Glomerular endothelial cell (primary cell): ENCODE data around the gene SLC35A3. TPM values are rescaled to one million over a fixed set of nuclear protein-coding genes. Genes with fewer than 3 reads are reported as not detected.
"Not testable (repeated sequence)": the region's sequence is repeated elsewhere in the genome, so short reads cannot be mapped to it uniquely, and the experiment has no call there.

Experiments used
- DNase-seq: peaks from one replicate; pipeline ENCODE4 v3.0.0-alpha.2; 2011; ENCODE audit warnings: low read depth, low spot score; ENCODE audit errors: extremely low read depth
- total RNA-seq: library from RNA; depleted of rRNA; stranded (reverse); fragments of >200 nt; gene quantifications from 2 replicates; pipeline ENCODE4 v1.2.3, GENCODE V29; 2015

The SLC35A3 gene
- total RNA-seq: 10.4 and 12.8 TPM in 2 replicates

GRCh38 chr1:99969729-99970621, at the start of gene SLC35A3:
TSS of gene SLC35A3 (plus strand) at chr1:99969996. CDS start at chr1:99993555, 23,559 bp downstream.
- no peak for DNase-seq

GRCh38 chr1:99934801-99935200, 35.0 kb upstream of the SLC35A3 start:
- no peak for DNase-seq

- DNase-seq: no peak
These were observed 34.3 kb upstream of the SLC35A3 start for GRCh38 chr1:99935534-99935933.

- DNase-seq: no peak
These were observed 33.7 kb upstream of the SLC35A3 start for GRCh38 chr1:99936071-99936470.

- no peak for DNase-seq
These were observed 27.1 kb upstream of the SLC35A3 start for GRCh38 chr1:99942723-99943122.

- no peak for DNase-seq
These were observed 26.5 kb upstream of the SLC35A3 start for GRCh38 chr1:99943223-99943794.

- DNase-seq: no peak
These were observed 25.6 kb upstream of the SLC35A3 start for GRCh38 chr1:99944192-99944591.

- no peak for DNase-seq
These were observed 24.6 kb upstream of the SLC35A3 start for GRCh38 chr1:99945174-99945573.

GRCh38 chr1:99950486-99950885, 19.3 kb upstream of the SLC35A3 start:
- peak; percentile 37 for DNase-seq

- no peak for DNase-seq
These were observed 17.3 kb upstream of the SLC35A3 start for GRCh38 chr1:99952522-99952921.

- DNase-seq: no peak
These were observed 14.4 kb upstream of the SLC35A3 start for GRCh38 chr1:99955375-99955774.

- DNase-seq: peak; percentile 66
These were observed 13.0 kb upstream of the SLC35A3 start for GRCh38 chr1:99956755-99957154.

- no peak for DNase-seq
These were observed 12.0 kb upstream of the SLC35A3 start for GRCh38 chr1:99957818-99958217.

GRCh38 chr1:99959189-99959705, 10.5 kb upstream of the SLC35A3 start:
- DNase-seq: not testable (repeated sequence)

- not testable (repeated sequence) for DNase-seq
These were observed 9.5 kb upstream of the SLC35A3 start for GRCh38 chr1:99960260-99960659.

GRCh38 chr1:99963041-99963795, 6.6 kb upstream of the SLC35A3 start:
- DNase-seq: no peak

- no peak for DNase-seq
These were observed 5.0 kb upstream of the SLC35A3 start for GRCh38 chr1:99964806-99965205.

- DNase-seq: no peak
These were observed 4.0 kb upstream of the SLC35A3 start for GRCh38 chr1:99965646-99966375.

GRCh38 chr1:99968214-99968613, 1.6 kb upstream of the SLC35A3 start:
- DNase-seq: no peak

- DNase-seq: no peak
These were observed 502 bp upstream of the SLC35A3 start for GRCh38 chr1:99969260-99969728.
